ENCODE data around the gene GAL3ST3. TPM values are rescaled to one million over a fixed set of nuclear protein-coding genes. Genes with fewer than 3 reads are reported as not detected.

Gene GAL3ST3
- total and polyA plus RNA-seq, 2 experiments from 2014 or later = 15.6 to 63.4 TPM

- ATAC-seq (no peak), DNase-seq (ENCODE audit: low spot score) (no peak)
- H3K36me3 Mint-ChIP-seq (ENCODE audit: low read depth) = peaks cover 74% of the 10 kb centered on the region
- H3K9me3 Mint-ChIP-seq = no peaks in the 10 kb centered on the region; the same call in 2 of the 3 replicates
- H3K27me3 Mint-ChIP-seq (ENCODE audit: insufficient read depth, low read depth, poor library complexity) = peaks cover 14% of the 10 kb centered on the region
- Histone ChIP-seq H3K4me1 (ENCODE audit: insufficient read depth) (peaks cover 20% of the 10 kb centered on the region), H3K36me3 (ENCODE audit: insufficient read depth) (peaks cover 48% of the 10 kb centered on the region), H3K27ac (ENCODE audit: low read depth) (no peak overlapping the region), H3K4me2 (no peak overlapping the region), H4K20me1 (replicated peaks; ENCODE audit: insufficient read depth) (peaks cover 20% of the 10 kb centered on the region), H3K4me3 (no peak overlapping the region), H3K9me2 (ENCODE audit: insufficient read depth) (no peaks in the 10 kb centered on the region), H2AFZ (no peak overlapping the region), H3F3A (replicated peaks; ENCODE audit: low read depth) (peaks cover 44% of the 10 kb centered on the region), H3K27me3 (ENCODE audit: insufficient read depth) (no peaks in the 10 kb centered on the region), H3K79me2 (replicated peaks; ENCODE audit: insufficient read depth) (peaks cover 23% of the 10 kb centered on the region)
- peaks cover 21% of the 10 kb centered on the region; the same call in 2 of the 3 replicates for H3K4me1 Mint-ChIP-seq
- TF ChIP-seq CREB1 (CRISPR knock-in tag; IDR thresholded peaks at IDR 0.05; ENCODE audit: low read depth) (no peak), ZNF114 (CRISPR knock-in tag; IDR thresholded peaks at IDR 0.05) (no peak), STAT1 (IDR thresholded peaks at IDR 0.05; ENCODE audit: unreplicated experiment) (no peak), CTCF (conservative IDR thresholded peaks at IDR 0.05; ENCODE audit: low read depth in 2 of 2) (no peak), ZNF331 (CRISPR knock-in tag; IDR thresholded peaks at IDR 0.05; ENCODE audit: low read depth) (no peak), ETS1 (IDR thresholded peaks at IDR 0.05) (no peak), REST (IDR thresholded peaks at IDR 0.05; ENCODE audit: unreplicated experiment) (no peak), EZH2phosphoT487 (IDR thresholded peaks at IDR 0.05; ENCODE audit: unreplicated experiment) (no peak), JUNB (IDR thresholded peaks at IDR 0.05; ENCODE audit: unreplicated experiment) (no peak), NANOG (IDR thresholded peaks at IDR 0.05; ENCODE audit: borderline replicate concordance) (no peak), ZNF462 (CRISPR knock-in tag; IDR thresholded peaks at IDR 0.05) (no peak), POLR2AphosphoS5 (IDR thresholded peaks at IDR 0.05; ENCODE audit: low read depth) (no peak), EZH2 (IDR thresholded peaks at IDR 0.05; ENCODE audit: low read depth, unreplicated experiment) (no peak)
- H3K4me3 Mint-ChIP-seq = no peak overlapping the region
- H3K27ac Mint-ChIP-seq = no peak overlapping the region
Measured at GRCh38 chr11:66066751-66067150, 17.8 kb upstream of the GAL3ST3 start.
